ENCODE measurements around the gene OR4X1.

GRCh38 chr11:48216510-48216909 is 47.2 kb upstream of the OR4X1 start, which contains the start of gene OR4B1:
- TF ChIP-seq SIN3A (IDR thresholded peaks at IDR 0.05; ENCODE audit: borderline replicate concordance, low read depth, low read length) (no peak), POLR2AphosphoS5 (IDR thresholded peaks at IDR 0.05; ENCODE audit: low read depth, low read length) (no peak), EP300 (IDR thresholded peaks at IDR 0.05; ENCODE audit: borderline replicate concordance in 1 of 2, low read depth in 1 of 2, low read length in 1 of 2) (no peak), MXI1 (IDR thresholded peaks at IDR 0.05; ENCODE audit: low read depth, low read length) (no peak), REST (IDR thresholded peaks at IDR 0.05; ENCODE audit: low read depth, low read length) (no peak), FOSL2 (IDR thresholded peaks at IDR 0.05; ENCODE audit: borderline replicate concordance, low read depth) (no peak), SMC3 (IDR thresholded peaks at IDR 0.05; ENCODE audit: low read depth, low read length) (no peak), RCOR1 (IDR thresholded peaks at IDR 0.05; ENCODE audit: low read length) (no peak), MEF2A (IDR thresholded peaks at IDR 0.05; ENCODE audit: borderline replicate concordance, low read depth) (no peak), RFX5 (IDR thresholded peaks at IDR 0.05; ENCODE audit: low read length) (no peak)
- TF ChIP-seq, protein P1, sequence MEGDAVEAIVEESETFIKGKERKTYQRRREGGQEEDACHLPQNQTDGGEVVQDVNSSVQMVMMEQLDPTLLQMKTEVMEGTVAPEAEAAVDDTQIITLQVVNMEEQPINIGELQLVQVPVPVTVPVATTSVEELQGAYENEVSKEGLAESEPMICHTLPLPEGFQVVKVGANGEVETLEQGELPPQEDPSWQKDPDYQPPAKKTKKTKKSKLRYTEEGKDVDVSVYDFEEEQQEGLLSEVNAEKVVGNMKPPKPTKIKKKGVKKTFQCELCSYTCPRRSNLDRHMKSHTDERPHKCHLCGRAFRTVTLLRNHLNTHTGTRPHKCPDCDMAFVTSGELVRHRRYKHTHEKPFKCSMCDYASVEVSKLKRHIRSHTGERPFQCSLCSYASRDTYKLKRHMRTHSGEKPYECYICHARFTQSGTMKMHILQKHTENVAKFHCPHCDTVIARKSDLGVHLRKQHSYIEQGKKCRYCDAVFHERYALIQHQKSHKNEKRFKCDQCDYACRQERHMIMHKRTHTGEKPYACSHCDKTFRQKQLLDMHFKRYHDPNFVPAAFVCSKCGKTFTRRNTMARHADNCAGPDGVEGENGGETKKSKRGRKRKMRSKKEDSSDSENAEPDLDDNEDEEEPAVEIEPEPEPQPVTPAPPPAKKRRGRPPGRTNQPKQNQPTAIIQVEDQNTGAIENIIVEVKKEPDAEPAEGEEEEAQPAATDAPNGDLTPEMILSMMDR (IDR thresholded peaks at IDR 0.05): no peak
